ENCODE data around the gene SEMA6D.

DNA sequence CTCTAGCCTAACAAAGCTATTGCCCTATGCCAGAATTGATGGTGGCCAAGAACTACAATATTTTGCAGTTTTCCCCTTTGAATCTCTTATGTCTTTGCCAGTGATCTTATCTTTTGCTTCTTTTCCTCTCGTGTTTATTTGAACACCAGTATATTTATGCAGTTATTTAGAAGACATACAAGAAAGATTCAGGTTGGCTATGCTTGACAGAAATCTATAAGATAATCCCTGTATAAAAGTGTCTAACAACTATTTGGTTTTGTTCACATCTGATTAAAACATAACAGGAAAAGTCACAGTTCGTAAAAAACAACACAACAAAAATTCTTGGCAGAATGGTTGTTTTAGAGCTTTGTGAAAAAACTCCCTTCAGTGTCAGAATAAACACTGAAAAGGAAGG lies 63.7 kb downstream of the SEMA6D start:
- TF ChIP-seq, protein P1, sequence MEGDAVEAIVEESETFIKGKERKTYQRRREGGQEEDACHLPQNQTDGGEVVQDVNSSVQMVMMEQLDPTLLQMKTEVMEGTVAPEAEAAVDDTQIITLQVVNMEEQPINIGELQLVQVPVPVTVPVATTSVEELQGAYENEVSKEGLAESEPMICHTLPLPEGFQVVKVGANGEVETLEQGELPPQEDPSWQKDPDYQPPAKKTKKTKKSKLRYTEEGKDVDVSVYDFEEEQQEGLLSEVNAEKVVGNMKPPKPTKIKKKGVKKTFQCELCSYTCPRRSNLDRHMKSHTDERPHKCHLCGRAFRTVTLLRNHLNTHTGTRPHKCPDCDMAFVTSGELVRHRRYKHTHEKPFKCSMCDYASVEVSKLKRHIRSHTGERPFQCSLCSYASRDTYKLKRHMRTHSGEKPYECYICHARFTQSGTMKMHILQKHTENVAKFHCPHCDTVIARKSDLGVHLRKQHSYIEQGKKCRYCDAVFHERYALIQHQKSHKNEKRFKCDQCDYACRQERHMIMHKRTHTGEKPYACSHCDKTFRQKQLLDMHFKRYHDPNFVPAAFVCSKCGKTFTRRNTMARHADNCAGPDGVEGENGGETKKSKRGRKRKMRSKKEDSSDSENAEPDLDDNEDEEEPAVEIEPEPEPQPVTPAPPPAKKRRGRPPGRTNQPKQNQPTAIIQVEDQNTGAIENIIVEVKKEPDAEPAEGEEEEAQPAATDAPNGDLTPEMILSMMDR (IDR thresholded peaks at IDR 0.05; ENCODE audit: borderline replicate concordance, extremely low read depth, low read length, poor library complexity, severe bottlenecking): no peak
- TF ChIP-seq EZH2 (IDR thresholded peaks at IDR 0.05; ENCODE audit: borderline replicate concordance, low read depth, low read length, severe bottlenecking): no peak

Measured in DND-41 (cell line).